ENCODE results near the gene YIPF3. TPM values are rescaled to one million over a fixed set of nuclear protein-coding genes. Genes with fewer than 3 reads are reported as not detected.
"Not testable (repeated sequence)": the region's sequence is repeated elsewhere in the genome, so short reads cannot be mapped to it uniquely, and the experiment has no call there.

Gene YIPF3
- total RNA-seq, 1 donor, result 158 TPM

GRCh38 chr6:43509984-43510826, 6.5 kb downstream of the YIPF3 start, which contains the start of gene LRRC73:
Gene LRRC73 (minus strand): TSS chr6:43510346. CDS start chr6:43509785, 561 bp downstream.
- DNase-seq (ENCODE audit: low read depth in 2 of 3, low spot score in 2 of 3), result peak; percentile 50 to 67 (median 62)

GRCh38 chr6:43509142-43509983, 7.4 kb downstream of the YIPF3 start:
- no peak for DNase-seq (ENCODE audit: low read depth in 2 of 3, low spot score in 2 of 3)

GRCh38 chr6:43508481-43509141, 8.1 kb downstream of the YIPF3 start:
- DNase-seq (ENCODE audit: low read depth in 2 of 3, low spot score in 2 of 3), result no peak

GRCh38 chr6:43506667-43507471, 9.9 kb downstream of the YIPF3 start:
- peak; percentile 75 to 90 (median 81) for DNase-seq (ENCODE audit: low read depth in 2 of 3, low spot score in 2 of 3)

- no peak for DNase-seq (ENCODE audit: low read depth in 2 of 3, low spot score in 2 of 3)
Measured at GRCh38 chr6:43506171-43506570, 10.6 kb downstream of the YIPF3 start.

DNA sequence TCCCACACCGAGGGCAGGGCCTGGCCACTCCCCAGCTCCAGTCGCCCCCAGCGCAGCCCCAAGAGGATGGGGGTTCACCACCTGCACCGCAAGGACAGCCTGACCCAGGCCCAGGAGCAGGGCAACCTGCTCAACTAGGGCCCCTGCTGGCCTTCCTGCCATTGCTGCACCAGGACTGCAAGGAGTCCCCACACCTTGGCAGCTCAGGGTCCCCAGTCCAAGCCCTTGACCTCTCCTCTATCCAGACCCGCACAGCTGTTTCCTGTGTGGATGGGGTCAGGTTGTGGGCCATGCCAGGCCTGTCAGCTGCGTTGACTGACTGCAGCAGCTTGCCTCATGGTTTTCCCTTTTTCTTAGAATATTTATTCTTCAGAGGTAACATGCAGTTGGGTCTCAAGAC, 11.0 kb downstream of the YIPF3 start:
- no peak for DNase-seq (ENCODE audit: low read depth in 2 of 3, low spot score in 2 of 3)

DNA sequence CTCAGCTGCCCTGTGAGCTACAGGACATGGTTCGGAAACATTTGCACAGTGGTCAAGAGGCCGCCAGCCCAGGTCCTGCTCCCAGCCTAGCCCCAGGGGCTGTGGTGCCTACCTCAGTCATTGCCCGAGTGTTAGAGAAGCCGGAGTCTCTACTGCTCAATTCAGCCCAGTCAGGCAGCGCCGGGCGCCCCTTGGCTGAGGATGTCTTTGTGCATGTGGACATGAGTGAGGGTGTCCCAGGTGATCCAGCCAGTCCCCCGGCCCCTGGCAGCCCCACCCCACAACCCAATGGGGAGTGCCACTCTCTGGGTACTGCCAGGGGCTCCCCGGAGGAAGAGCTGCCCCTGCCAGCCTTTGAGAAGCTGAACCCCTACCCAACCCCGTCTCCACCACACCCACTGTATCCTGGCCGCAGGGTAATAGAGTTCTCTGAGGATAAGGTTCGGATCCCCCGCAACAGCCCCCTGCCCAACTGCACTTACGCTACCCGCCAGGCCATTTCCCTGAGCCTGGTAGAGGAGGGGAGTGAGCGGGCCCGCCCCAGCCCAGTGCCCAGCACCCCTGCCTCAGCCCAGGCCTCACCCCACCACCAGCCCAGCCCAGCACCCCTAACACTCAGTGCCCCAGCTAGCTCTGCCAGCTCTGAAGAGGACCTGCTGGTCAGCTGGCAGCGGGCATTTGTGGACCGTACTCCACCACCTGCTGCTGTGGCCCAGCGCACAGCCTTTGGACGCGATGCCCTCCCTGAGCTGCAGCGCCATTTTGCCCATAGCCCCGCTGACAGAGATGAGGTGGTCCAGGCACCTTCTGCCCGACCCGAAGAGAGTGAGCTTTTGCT, 11.8 kb downstream of the YIPF3 start:
- no peak for DNase-seq (ENCODE audit: low read depth in 2 of 3, low spot score in 2 of 3)

- DNase-seq (ENCODE audit: low read depth in 2 of 3, low spot score in 2 of 3), result no peak
Measured at GRCh38 chr6:43503443-43503842, 13.3 kb downstream of the YIPF3 start.

DNA sequence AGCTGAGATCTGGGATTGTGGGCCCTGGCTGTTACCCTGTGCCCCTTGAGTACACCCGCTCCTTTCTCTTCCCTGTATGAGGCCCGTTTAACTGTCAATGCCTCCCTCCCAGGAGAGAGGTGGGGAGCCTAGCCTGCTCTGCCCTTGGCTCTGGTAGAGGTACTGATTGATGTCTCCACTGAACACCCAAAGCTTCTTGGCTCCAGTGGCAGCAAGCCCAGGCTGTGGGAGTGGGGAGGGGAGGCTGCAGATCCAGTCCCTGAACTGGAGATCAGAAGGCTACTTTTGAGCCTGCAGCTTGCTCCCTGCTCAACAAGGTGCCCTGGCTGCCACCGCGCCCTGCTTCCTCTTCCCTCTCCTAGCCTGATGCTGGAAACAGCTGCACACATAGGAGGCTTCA, 14.1 kb downstream of the YIPF3 start:
- DNase-seq (ENCODE audit: low read depth in 2 of 3, low spot score in 2 of 3), result no peak

DNA sequence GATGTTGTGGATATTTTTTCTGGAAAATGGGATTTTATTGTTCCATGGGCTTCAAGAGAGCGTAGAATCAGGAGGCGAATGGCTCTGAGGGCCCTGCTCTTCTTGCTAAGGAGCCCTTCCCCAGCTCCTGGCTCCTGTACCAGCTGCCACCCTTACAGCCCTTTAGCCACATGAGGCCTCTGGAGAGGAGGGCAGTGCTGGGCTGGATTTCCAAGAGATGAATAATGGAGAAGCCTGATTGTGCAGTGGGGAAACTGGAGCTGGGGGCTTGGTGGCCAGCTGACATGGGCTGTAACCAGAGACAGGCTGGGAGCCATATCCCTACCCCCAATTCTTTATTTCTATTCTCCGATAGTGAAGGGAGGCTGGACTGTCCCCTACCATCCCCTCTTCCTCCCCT, 15.8 kb downstream of the YIPF3 start:
- no peak for DNase-seq (ENCODE audit: low read depth in 2 of 3, low spot score in 2 of 3)

DNA sequence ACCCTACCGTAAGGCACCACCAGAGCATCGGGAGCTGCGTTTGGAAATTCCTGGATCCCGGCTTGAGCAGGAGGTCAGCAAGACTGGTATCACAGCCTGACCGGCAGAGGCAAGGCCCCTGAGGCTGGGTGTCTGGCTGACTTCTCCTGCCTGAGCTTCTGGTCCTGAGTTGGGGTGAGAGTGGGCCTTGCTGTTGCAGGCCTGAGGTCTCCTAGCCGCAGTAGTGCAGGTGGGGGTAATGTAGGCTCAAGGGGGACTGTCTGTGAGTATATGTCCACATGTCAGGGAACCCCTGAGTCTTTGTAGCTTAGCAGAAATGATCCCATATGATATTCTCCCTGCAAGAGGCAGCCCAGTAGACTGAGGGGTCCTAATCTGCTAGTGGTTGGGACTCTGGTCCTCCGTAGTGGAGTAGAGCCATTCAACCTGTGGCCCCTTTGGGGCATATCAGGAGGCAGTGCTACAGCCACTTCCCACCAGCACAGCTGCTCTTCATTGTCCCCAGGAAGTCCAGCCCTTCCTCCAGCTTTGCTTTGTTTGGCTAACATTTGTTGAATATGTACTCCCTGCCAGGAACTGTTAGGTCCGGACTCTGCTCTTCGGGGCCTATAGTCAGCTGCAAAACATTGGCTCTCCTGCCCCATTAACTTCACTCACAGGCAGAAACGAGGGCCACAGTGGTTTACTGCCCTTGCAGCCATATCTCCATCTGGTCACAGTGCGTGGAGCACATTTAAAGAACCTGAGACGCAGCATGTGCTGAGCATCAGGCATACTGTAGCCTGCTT, 17.5 kb downstream of the YIPF3 start:
- no peak for DNase-seq (ENCODE audit: low read depth in 2 of 3, low spot score in 2 of 3)

DNA sequence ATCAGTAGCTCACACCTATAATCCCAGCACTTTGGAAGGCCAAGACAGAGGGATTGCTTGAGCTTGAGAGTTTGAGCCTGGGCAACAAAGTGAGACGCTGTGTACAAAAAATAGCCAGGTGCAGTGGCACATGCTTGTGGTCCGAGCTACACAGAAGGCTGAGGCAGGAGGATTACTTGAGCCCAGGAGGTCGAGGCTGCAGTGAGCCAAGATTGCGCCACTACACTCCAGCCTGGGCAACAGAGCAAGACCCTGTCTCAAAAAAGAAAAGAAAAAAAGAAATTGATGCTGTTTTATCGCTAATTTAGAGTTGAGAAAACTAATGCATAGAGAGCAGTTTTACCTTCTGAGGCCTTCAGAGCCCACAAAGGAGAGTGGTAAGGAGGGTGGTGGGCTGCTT, 18.4 kb downstream of the YIPF3 start:
- not testable (repeated sequence) for DNase-seq (ENCODE audit: low read depth in 2 of 3, low spot score in 2 of 3)

DNA sequence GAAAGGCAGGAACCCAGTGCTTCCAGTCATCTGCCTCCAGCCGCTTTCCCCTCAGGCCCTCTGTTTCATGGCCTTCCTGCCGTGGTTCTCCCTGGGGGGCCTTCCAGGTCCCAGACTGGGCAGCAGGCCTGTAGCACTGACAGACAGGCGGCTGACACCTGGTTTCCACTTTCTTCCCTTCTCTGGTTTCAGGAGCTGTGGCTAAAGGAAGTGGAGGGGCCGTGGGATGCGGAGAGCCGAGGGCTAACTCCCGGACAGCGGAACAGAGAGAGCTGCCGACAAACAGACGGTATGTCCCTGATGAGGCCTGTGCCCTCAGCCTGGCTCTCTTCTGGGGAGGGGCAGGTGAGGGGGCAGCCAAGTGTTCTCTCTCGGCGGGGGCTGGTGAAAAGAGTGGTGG, 19.0 kb downstream of the YIPF3 start:
- no peak for DNase-seq (ENCODE audit: low read depth in 2 of 3, low spot score in 2 of 3)

GRCh38 chr6:43497129-43497396, 19.7 kb downstream of the YIPF3 start:
- no peak for DNase-seq (ENCODE audit: low read depth in 2 of 3, low spot score in 2 of 3)

DNA sequence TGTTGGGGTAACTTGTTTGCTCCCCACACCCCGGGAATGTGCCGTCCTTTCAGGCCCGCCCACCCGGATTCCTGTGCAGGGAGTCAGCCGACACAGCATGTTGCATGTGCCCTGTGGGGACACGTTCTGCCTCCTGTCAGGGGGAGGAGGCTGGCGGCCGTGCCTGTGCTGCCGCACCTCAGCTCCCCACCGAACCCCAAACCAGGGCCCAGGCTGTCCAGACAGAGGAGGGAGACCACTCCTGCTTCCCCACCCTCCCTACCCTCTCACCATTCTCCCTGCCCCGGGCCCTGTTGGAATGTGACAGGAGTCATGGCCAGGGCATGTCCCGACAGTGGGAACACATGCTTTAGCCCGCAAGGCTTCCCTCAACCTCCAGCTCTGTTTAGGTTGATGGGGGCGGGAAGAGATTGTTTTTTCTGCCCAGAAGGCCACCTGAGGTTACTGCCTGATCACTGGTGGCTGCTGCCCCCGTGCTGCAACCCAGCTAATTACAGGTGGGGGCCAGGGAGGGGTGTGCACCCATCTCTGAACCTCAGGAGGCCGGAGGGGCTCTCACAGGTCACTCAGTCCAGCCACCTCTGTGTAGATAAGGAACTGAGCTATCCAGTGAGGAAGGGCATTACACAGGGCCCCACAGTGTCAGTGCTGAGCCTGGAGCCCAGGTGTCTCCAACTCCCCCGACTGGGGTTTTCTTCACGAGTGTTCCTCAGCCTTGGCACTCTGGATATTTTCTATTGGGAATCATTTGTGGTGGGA, 20.2 kb downstream of the YIPF3 start:
- DNase-seq (ENCODE audit: low read depth in 2 of 3, low spot score in 2 of 3), result no peak

DNA sequence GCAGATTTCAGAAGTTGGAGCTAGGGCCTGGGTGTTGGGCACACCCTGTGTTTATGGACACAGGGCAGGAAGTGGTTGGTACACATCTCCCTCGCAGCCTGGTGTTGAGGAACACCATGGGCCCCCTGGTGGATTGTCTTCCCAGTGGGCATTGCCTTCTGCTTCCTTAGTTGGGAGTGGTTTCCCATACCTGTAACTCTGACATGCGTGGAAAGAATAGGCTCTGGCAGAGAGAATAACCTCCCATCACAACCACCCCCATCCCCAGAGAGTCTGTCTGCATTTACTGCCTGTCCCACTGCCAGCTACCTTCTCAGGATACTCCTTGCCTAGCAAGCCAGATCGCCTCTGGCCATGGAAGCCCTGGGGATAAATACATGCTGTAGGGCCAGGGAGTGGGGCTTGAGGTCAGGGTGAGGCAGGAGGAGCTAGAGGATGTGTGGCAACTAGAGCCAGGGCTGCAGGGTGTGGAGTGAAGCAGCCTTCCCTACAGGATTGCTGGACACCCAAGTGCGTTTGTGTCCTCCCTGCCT, 21.3 kb downstream of the YIPF3 start:
- no peak for DNase-seq (ENCODE audit: low read depth in 2 of 3, low spot score in 2 of 3)

- DNase-seq (ENCODE audit: low read depth in 2 of 3, low spot score in 2 of 3), result no peak
Measured at GRCh38 chr6:43494766-43495165, 22.0 kb downstream of the YIPF3 start.

DNA sequence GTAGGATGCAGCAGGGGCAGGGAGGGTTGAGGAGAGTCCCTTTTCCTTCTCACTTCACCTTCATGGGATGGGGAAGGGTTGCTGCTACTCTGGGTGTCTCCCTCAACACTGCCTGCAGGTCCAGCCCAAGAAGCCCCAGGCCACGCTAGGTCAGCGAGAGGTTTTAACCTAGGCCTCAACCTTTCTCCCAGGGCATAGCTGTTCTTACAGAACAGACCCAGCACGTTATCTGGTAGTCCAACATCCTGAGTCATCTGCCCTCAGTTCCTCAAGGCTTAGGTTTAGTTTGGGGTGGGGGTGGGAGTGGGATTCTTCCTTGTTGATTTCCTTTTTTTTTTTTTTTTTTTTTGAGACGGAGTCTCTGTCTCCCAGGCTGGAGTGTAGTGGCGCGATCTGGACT, 22.4 kb downstream of the YIPF3 start:
- DNase-seq (ENCODE audit: low read depth in 2 of 3, low spot score in 2 of 3), result no peak
